Loucy (cell line): ENCODE measurements around the gene GMPPA.

Experiments used
- H2AFZ ChIP-seq: fragments of 200-600 bp; sonication (generic); 2 replicates; pipeline ENCODE4 v1.6.0; 2016; ENCODE audit warnings: antibody characterized with exemption, mild to moderate bottlenecking, low read length, moderate library complexity
- H3F3A ChIP-seq: fragments of 200-600 bp; 2 replicates; pipeline ENCODE4 v1.6.0; 2016; ENCODE audit warnings: antibody characterized with exemption, low read depth, mild to moderate bottlenecking
- H3K27me3 ChIP-seq: fragments of 200-600 bp; sonication (generic); 2 replicates; pipeline ENCODE4 v1.6.1; 2014; ENCODE audit warnings: low read length, mild to moderate bottlenecking; ENCODE audit not compliant: insufficient read depth, poor library complexity, severe bottlenecking
- H3K36me3 ChIP-seq: fragments of 200-600 bp; sonication (generic); 2 replicates; pipeline ENCODE4 v1.6.1; 2016; ENCODE audit warnings: low read length; ENCODE audit not compliant: insufficient read depth
- H3K4me1 ChIP-seq: fragments of 200-600 bp; sonication (generic); 2 replicates; pipeline ENCODE4 v1.5.1; 2014; ENCODE audit warnings: low read length, mild to moderate bottlenecking; ENCODE audit not compliant: insufficient read depth, poor library complexity, severe bottlenecking
- H3K4me2 ChIP-seq: fragments of 200-600 bp; sonication (generic); 2 replicates; pipeline ENCODE4 v1.6.0; 2014; ENCODE audit warnings: antibody characterized with exemption, low read length, low read depth, mild to moderate bottlenecking; ENCODE audit not compliant: poor library complexity, severe bottlenecking
- H3K4me3 ChIP-seq: fragments of 200-600 bp; sonication (generic); 2 replicates; pipeline ENCODE4 v1.5.1; 2014; ENCODE audit warnings: low read length, mild to moderate bottlenecking, mixed read lengths; ENCODE audit not compliant: poor library complexity, severe bottlenecking
- H3K79me2 ChIP-seq: fragments of 200-600 bp; sonication (generic); 2 replicates; pipeline ENCODE4 v1.6.1; 2014; ENCODE audit warnings: low read length; ENCODE audit not compliant: insufficient read depth
- H3K9ac ChIP-seq: fragments of 200-600 bp; sonication (generic); 2 replicates; pipeline ENCODE4 v1.6.0; 2014; ENCODE audit warnings: mild to moderate bottlenecking, low read depth, low read length, moderate library complexity; ENCODE audit not compliant: poor library complexity, severe bottlenecking
- H3K9me2 ChIP-seq: fragments of 200-600 bp; sonication (generic); replicated peaks from 2 replicates; pipeline ENCODE4 v1.6.1; 2016; ENCODE audit warnings: low read depth, low read length, mixed read lengths
- H3K9me3 ChIP-seq: fragments of 200-600 bp; sonication (generic); 2 replicates; pipeline ENCODE4 v1.6.1; 2014; ENCODE audit warnings: mild to moderate bottlenecking, antibody characterized with exemption, low read length, low read depth; ENCODE audit not compliant: insufficient read depth
- H4K20me1 ChIP-seq: fragments of 200-600 bp; sonication (generic); 2 replicates; pipeline ENCODE4 v1.6.0; 2014; ENCODE audit warnings: antibody characterized with exemption, low read length, mild to moderate bottlenecking; ENCODE audit not compliant: insufficient read depth, poor library complexity, severe bottlenecking
- EZH2phosphoT487 ChIP-seq: fragments of 200-600 bp; IDR thresholded peaks from 2 replicates; pipeline ENCODE4 v1.6.1; 2018; ENCODE audit warnings: antibody characterized with exemption, mild to moderate bottlenecking, moderate library complexity, borderline replicate concordance
- TF ChIP-seq, protein P1 (sequence below): fragments of 200-600 bp; sonication (generic); conservative IDR thresholded peaks from 2 replicates; pipeline ENCODE4 v1.5.1; 2014; ENCODE audit warnings: mild to moderate bottlenecking, antibody characterized with exemption, low read length

Gene GMPPA

DNA sequence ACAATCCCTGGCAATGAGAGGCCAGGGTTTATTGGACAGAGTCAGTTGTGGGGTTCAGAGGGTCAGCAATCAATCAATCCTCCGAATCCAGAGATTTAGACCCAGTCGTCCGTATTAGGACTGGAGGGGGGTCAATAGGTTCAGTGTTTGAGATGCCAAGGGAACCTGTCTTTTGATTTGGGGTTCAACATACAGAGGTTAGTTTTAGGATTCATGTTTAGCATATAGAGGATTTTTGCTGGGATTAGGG is 292 bp downstream of the GMPPA start:
- H3K4me1 ChIP-seq, result peaks cover 24% of the 10 kb centered on the region
- peak overlapping the region; percentile 86 for H3K4me2 ChIP-seq
- peak overlapping the region; percentile 66; the same call in 1 of the 2 replicates for H2AFZ ChIP-seq
- no peaks in the 10 kb centered on the region for H3F3A ChIP-seq
- H3K9me3 ChIP-seq, result no peaks in the 10 kb centered on the region
- peak overlapping the region; percentile 93 for H3K9ac ChIP-seq
- peaks cover 10% of the 10 kb centered on the region; the same call in 1 of the 2 replicates for H3K79me2 ChIP-seq
- H3K27me3 ChIP-seq, result no peaks in the 10 kb centered on the region
- H3K4me3 ChIP-seq, result peak overlapping the region; percentile 93
- H3K9me2 ChIP-seq, result no peaks in the 10 kb centered on the region
- no peaks in the 10 kb centered on the region for H4K20me1 ChIP-seq
- TF ChIP-seq EZH2phosphoT487, result no peak
- TF ChIP-seq, protein P1, sequence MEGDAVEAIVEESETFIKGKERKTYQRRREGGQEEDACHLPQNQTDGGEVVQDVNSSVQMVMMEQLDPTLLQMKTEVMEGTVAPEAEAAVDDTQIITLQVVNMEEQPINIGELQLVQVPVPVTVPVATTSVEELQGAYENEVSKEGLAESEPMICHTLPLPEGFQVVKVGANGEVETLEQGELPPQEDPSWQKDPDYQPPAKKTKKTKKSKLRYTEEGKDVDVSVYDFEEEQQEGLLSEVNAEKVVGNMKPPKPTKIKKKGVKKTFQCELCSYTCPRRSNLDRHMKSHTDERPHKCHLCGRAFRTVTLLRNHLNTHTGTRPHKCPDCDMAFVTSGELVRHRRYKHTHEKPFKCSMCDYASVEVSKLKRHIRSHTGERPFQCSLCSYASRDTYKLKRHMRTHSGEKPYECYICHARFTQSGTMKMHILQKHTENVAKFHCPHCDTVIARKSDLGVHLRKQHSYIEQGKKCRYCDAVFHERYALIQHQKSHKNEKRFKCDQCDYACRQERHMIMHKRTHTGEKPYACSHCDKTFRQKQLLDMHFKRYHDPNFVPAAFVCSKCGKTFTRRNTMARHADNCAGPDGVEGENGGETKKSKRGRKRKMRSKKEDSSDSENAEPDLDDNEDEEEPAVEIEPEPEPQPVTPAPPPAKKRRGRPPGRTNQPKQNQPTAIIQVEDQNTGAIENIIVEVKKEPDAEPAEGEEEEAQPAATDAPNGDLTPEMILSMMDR, result no peak
- H3K36me3 ChIP-seq, result no peaks in the 10 kb centered on the region

DNA sequence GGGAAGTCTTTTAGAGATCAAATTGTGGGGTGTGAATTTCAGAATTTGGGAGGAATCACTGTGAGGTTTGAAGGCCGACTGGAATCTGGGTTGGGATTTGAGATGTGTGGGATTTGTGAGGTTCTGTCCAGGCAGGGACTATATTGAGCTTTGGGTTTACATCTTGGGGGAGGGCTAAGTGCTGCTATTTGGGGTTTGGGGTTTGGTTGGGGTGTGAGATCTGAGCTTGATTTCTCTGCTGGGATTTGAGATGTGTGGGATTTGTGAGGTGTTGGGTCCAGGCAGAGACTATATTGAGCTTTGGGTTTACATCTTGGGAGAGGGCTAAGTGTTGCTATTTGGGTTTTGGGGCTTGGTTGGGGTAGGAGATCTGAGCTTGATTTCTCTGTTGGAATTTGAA is 864 bp downstream of the GMPPA start:
- Histone ChIP-seq H4K20me1 (no peaks in the 10 kb centered on the region), H3K9me3 (no peaks in the 10 kb centered on the region), H3K4me1 (peaks cover 24% of the 10 kb centered on the region), H3F3A (no peaks in the 10 kb centered on the region), H3K9ac (peak overlapping the region; percentile 93), H3K4me2 (peak overlapping the region; percentile 86), H3K9me2 (no peaks in the 10 kb centered on the region), H3K79me2 (peaks cover 10% of the 10 kb centered on the region; the same call in 1 of the 2 replicates), H3K4me3 (peak overlapping the region; percentile 93), H3K36me3 (no peaks in the 10 kb centered on the region), H2AFZ (no peak overlapping the region), H3K27me3 (no peaks in the 10 kb centered on the region)
- TF ChIP-seq, protein P1, result no peak
- no peak for TF ChIP-seq EZH2phosphoT487

DNA sequence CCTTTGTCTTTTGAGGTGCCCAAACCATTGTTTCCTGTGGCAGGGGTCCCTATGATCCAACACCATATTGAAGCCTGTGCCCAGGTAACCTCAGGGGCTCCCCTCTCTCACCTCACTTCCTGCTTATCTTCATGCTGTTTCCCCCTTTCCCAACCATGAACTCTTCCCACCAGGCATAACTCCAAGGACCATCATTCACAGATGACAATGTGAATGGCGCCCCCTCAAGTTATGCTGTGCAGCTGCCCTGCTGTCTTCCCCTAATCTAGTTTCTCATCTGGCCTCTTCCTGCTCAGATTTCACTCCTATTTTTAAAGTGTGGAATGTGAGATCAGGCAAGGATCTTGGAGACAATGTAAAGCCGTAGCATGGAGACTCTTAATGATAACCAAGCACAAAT is 1.4 kb downstream of the GMPPA start:
- TF ChIP-seq, protein P1, result peak; percentile 73
- no peak for TF ChIP-seq EZH2phosphoT487
- Histone ChIP-seq H3K9ac (peak overlapping the region; percentile 93), H3K4me3 (peak overlapping the region; percentile 93), H2AFZ (no peak overlapping the region), H3K9me2 (no peaks in the 10 kb centered on the region), H3K4me1 (peaks cover 22% of the 10 kb centered on the region), H3K4me2 (peak overlapping the region; percentile 86), H3K36me3 (no peaks in the 10 kb centered on the region), H3K79me2 (peaks cover 10% of the 10 kb centered on the region; the same call in 1 of the 2 replicates), H3K27me3 (no peaks in the 10 kb centered on the region), H3K9me3 (no peaks in the 10 kb centered on the region), H4K20me1 (no peaks in the 10 kb centered on the region), H3F3A (no peaks in the 10 kb centered on the region)
